ENCODE data around the gene ZNF516. TPM values are rescaled to one million over a fixed set of nuclear protein-coding genes. Genes with fewer than 3 reads are reported as not detected.

The ZNF516 gene
- total and polyA plus RNA-seq, 2 experiments from 2014 or later = 18.2 to 29.2 TPM

DNA sequence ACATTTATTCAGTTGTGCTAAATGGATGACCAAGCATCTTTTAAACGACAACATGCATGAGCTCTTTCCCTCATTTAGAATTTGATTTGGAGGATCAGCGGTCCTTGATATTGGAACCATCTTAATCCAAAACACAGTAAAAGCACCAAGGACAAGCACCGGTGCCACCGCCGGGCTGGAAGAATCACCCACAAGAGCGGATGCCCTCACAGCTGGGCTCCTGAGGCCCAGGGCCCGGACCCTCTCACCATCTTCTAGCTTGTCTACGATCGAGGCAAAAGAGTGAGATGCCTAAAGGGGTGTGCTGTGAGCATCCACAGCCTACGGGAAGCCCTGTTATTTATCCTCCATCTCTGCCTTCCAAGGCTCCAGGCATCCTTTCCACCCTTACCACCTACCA, 129.5 kb downstream of the ZNF516 start:
- Histone ChIP-seq H3K36me3 (replicated peaks; ENCODE audit: insufficient read depth, low read depth) (no peaks in the 10 kb centered on the region), H3K27ac (no peak overlapping the region), H3K9me2 (replicated peaks; ENCODE audit: insufficient read depth) (no peaks in the 10 kb centered on the region), H3K9me3 (ENCODE audit: low read depth) (no peaks in the 10 kb centered on the region), H3K4me1 (ENCODE audit: insufficient read depth) (peaks cover 14% of the 10 kb centered on the region), H3K4me2 (no peak overlapping the region), H3K27me3 (no peaks in the 10 kb centered on the region), H4K20me1 (ENCODE audit: insufficient read depth, poor library complexity, severe bottlenecking) (peaks cover 19% of the 10 kb centered on the region), H2AFZ (no peak overlapping the region), H3K79me2 (peaks cover 20% of the 10 kb centered on the region), H3K4me3 (no peak overlapping the region)
- WGBS (ENCODE audit: low lambda C conversion rate, missing lambda C conversion rate) = 96% methylated on average over 10 of the region's 10 CpGs
- TF ChIP-seq EZH2phosphoT487 (IDR thresholded peaks at IDR 0.05; ENCODE audit: low read depth, severe bottlenecking, unreplicated experiment) (no peak), EZH2 (IDR thresholded peaks at IDR 0.05; ENCODE audit: borderline replicate concordance) (no peak)
- TF ChIP-seq, protein P1, sequence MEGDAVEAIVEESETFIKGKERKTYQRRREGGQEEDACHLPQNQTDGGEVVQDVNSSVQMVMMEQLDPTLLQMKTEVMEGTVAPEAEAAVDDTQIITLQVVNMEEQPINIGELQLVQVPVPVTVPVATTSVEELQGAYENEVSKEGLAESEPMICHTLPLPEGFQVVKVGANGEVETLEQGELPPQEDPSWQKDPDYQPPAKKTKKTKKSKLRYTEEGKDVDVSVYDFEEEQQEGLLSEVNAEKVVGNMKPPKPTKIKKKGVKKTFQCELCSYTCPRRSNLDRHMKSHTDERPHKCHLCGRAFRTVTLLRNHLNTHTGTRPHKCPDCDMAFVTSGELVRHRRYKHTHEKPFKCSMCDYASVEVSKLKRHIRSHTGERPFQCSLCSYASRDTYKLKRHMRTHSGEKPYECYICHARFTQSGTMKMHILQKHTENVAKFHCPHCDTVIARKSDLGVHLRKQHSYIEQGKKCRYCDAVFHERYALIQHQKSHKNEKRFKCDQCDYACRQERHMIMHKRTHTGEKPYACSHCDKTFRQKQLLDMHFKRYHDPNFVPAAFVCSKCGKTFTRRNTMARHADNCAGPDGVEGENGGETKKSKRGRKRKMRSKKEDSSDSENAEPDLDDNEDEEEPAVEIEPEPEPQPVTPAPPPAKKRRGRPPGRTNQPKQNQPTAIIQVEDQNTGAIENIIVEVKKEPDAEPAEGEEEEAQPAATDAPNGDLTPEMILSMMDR (IDR thresholded peaks at IDR 0.05; ENCODE audit: poor library complexity) = no peak
- no peak for DNase-seq (ENCODE audit: low spot score)

DNA sequence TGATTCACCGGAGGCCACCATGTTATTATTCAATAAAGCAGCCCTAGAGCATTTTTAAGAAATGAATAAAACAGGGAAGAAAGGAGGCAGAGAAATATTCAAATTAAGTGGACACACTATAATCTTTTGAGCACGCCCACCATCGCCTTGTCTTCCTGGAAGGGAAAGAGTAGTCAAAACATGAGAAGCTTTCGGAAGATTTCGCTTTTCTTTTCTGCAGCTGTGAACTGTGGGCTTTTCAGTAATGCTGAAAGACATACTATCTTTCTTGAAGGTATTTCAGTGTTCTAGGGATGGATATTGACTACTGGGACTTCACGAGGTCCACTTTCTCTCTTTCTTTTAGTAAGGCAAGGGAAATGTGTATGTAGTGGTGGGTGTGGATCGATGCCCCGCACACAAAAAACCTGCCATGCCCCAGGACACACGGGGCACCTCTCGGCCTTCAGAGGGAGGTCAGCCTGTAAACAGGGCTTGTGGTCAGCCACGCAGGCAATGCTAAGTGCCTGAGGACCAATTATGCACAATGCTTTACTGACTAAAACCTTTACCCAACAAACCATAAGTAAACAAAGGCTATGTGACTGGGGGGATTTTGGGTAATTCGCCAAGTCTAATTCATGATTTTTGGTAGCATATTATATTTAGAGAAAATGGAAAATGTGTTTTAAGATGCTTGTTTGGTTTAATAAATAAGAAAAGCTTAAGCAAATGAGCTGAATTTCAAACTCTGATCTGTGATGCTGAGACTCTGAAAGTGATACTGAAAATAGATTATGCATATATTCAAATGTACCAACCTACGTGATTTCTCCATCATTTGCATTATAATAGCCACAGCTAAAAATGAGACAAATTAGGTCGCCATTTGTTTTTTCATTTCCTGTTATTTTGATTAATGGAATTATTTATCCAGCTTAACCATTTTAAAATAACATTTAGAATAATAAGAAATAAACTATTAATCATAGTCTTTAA, 130.5 kb downstream of the ZNF516 start:
- Histone ChIP-seq H3K4me2 (no peak overlapping the region), H3K27ac (peak overlapping the region; percentile 34), H3K4me1 (ENCODE audit: insufficient read depth) (peaks cover 14% of the 10 kb centered on the region), H3K27me3 (no peaks in the 10 kb centered on the region), H4K20me1 (ENCODE audit: insufficient read depth, poor library complexity, severe bottlenecking) (peaks cover 19% of the 10 kb centered on the region), H2AFZ (no peak overlapping the region), H3K9me2 (replicated peaks; ENCODE audit: insufficient read depth) (no peaks in the 10 kb centered on the region), H3K79me2 (peaks cover 20% of the 10 kb centered on the region), H3K9me3 (ENCODE audit: low read depth) (no peaks in the 10 kb centered on the region), H3K36me3 (replicated peaks; ENCODE audit: insufficient read depth, low read depth) (no peaks in the 10 kb centered on the region), H3K4me3 (no peak overlapping the region)
- TF ChIP-seq, protein P1 (IDR thresholded peaks at IDR 0.05; ENCODE audit: poor library complexity) = no peak
- TF ChIP-seq EZH2 (IDR thresholded peaks at IDR 0.05; ENCODE audit: borderline replicate concordance) (no peak), EZH2phosphoT487 (IDR thresholded peaks at IDR 0.05; ENCODE audit: low read depth, severe bottlenecking, unreplicated experiment) (no peak)
- DNase-seq (ENCODE audit: low spot score) = no peak
- 90% methylated on average over 14 of the region's 14 CpGs for WGBS (ENCODE audit: low lambda C conversion rate, missing lambda C conversion rate)

DNA sequence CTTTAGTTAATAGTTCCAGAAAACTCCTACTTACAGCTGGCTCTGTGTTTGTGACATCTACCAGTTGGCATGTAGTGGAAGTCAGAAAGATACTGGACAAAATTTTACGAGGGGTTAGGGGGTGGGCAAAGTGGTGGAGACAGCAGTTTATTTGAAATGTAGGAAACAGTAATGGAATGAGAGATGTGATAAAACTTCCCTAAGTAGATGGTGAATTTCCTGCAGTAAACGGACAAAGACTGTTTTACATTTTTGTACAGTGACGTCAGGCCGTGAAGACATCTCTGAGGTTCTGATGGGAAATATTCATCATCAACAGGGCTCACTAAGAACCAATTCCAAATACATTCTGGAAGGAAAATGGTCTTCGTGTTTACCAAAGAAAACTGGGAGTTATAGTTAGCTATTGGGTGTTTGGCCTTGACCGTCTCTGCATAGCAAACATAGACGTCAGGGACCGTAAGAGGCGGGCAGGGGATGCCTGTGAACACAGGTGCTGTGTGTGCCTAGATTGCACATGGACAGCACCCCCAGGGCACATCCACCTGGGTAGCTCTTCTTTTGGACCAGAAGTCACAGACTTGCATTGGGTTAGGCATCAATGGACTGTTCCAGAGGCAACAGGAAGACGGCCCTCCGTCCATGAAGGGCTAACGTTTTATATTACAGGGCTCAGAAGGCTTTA, 131.5 kb downstream of the ZNF516 start:
- DNase-seq (ENCODE audit: low spot score) = no peak
- Histone ChIP-seq H3K79me2 (peaks cover 20% of the 10 kb centered on the region), H3K4me1 (ENCODE audit: insufficient read depth) (peaks cover 14% of the 10 kb centered on the region), H3K9me3 (ENCODE audit: low read depth) (no peaks in the 10 kb centered on the region), H3K36me3 (replicated peaks; ENCODE audit: insufficient read depth, low read depth) (no peaks in the 10 kb centered on the region), H3K4me2 (peak overlapping the region; percentile 26), H4K20me1 (ENCODE audit: insufficient read depth, poor library complexity, severe bottlenecking) (peaks cover 12% of the 10 kb centered on the region), H2AFZ (no peak overlapping the region), H3K27me3 (no peaks in the 10 kb centered on the region), H3K4me3 (no peak overlapping the region), H3K27ac (peak overlapping the region; percentile 37), H3K9me2 (replicated peaks; ENCODE audit: insufficient read depth) (no peaks in the 10 kb centered on the region)
- TF ChIP-seq EZH2 (IDR thresholded peaks at IDR 0.05; ENCODE audit: borderline replicate concordance) = no peak
- TF ChIP-seq, protein P1 (IDR thresholded peaks at IDR 0.05; ENCODE audit: poor library complexity) = no peak
- no peak for TF ChIP-seq EZH2phosphoT487 (IDR thresholded peaks at IDR 0.05; ENCODE audit: low read depth, severe bottlenecking, unreplicated experiment)
- 53% methylated on average over 12 of the region's 12 CpGs for whole genome bisulfite sequencing (ENCODE audit: low lambda C conversion rate, missing lambda C conversion rate)

Measured in hepatocyte (in vitro differentiated cells).